GM18858 (cell line): ENCODE data around the gene CXorf38.

ENCODE experiments used
- ATAC-seq: cut with Tn5 transposase; IDR thresholded peaks from one replicate; pipeline ENCODE4 v1.9.1; 2021; ENCODE audit not compliant: unreplicated experiment

The CXorf38 gene

GRCh38 chrX:40647307-40648197 is at the start of gene CXorf38:
Gene CXorf38, minus strand, starts transcription at chrX:40647561. Its CDS starts 41 bp downstream, at chrX:40647520.
- peak; percentile 57 for ATAC-seq

- no peak for ATAC-seq
These were observed 47.4 kb upstream of the CXorf38 start for GRCh38 chrX:40694802-40695201.

GRCh38 chrX:40688929-40689328 is 41.6 kb upstream of the CXorf38 start:
- no peak for ATAC-seq

GRCh38 chrX:40687169-40687568 is 39.8 kb upstream of the CXorf38 start:
- no peak for ATAC-seq

- ATAC-seq: no peak
These were observed 38.1 kb upstream of the CXorf38 start for GRCh38 chrX:40685362-40685918.

- ATAC-seq: no peak
These were observed 36.7 kb upstream of the CXorf38 start for GRCh38 chrX:40684092-40684491.

GRCh38 chrX:40683245-40683644 is 35.9 kb upstream of the CXorf38 start:
- no peak for ATAC-seq

- ATAC-seq: no peak
These were observed 23.8 kb upstream of the CXorf38 start for GRCh38 chrX:40671126-40671525.

- no peak for ATAC-seq
These were observed 16.7 kb upstream of the CXorf38 start for GRCh38 chrX:40663880-40664630.

GRCh38 chrX:40663078-40663740 is 15.8 kb upstream of the CXorf38 start:
- ATAC-seq: peak; percentile 68

- ATAC-seq: no peak
These were observed 14.1 kb upstream of the CXorf38 start for GRCh38 chrX:40661489-40661888.

- no peak for ATAC-seq
These were observed 13.0 kb upstream of the CXorf38 start for GRCh38 chrX:40660381-40660780.

GRCh38 chrX:40653535-40653934 is 6.2 kb upstream of the CXorf38 start:
- no peak for ATAC-seq

- ATAC-seq: no peak
These were observed 5.3 kb upstream of the CXorf38 start for GRCh38 chrX:40652664-40653063.

- ATAC-seq: no peak
These were observed 4.4 kb upstream of the CXorf38 start for GRCh38 chrX:40651620-40652223.

- no peak for ATAC-seq
These were observed 663 bp downstream of the CXorf38 start for GRCh38 chrX:40646489-40647306.

- ATAC-seq: no peak
These were observed 2.5 kb downstream of the CXorf38 start for GRCh38 chrX:40644821-40645358.

GRCh38 chrX:40644176-40644575 is 3.2 kb downstream of the CXorf38 start:
- ATAC-seq: no peak

- no peak for ATAC-seq
These were observed 9.7 kb downstream of the CXorf38 start for GRCh38 chrX:40637687-40638086.

GRCh38 chrX:40632199-40632598 is 15.2 kb downstream of the CXorf38 start:
- no peak for ATAC-seq
